HCT116 (cell line): Measurements from ENCODE around the gene RASGRF1. TPM values are rescaled to one million over a fixed set of nuclear protein-coding genes. Genes with fewer than 3 reads are reported as not detected.

ENCODE experiments used
- ATAC-seq: fragments of 200-7000 bp; cut with Tn5 transposase; 2 replicates; pipeline ENCODE4 v1.9.1; 2020; ENCODE audit warnings: mild to moderate bottlenecking, moderate library complexity
- BruUV-seq: library from RNA; stranded (reverse); fragments of 400-500 nt; replicated peaks from 2 replicates; lab custom pipeline; 2021; lab: Mats Ljungman, UMichigan
- CTCF ChIA-PET: fragments of 300-600 bp; sonication (Branson Sonifier 250); formaldehyde crosslinking; loops from one replicate; lab custom pipeline; 2021; ENCODE audit warnings: antibody characterized with exemption; lab: Charles Lee
- POLR2A ChIA-PET: fragments of 300-600, 350-600 bp; sonication (Branson Sonifier 250); formaldehyde crosslinking; loops from one replicate; lab custom pipeline; 2021; ENCODE audit warnings: antibody characterized with exemption; lab: Charles Lee
- RAD21 ChIA-PET, 2 experiments: fragments of 300-600 bp; sonication (Branson Sonifier 250); formaldehyde crosslinking; loops; one replicate each; lab custom pipeline; 2023; ENCODE audit warnings: low total read pairs in 2 of 2; ENCODE audit not compliant: uncharacterized antibody in 2 of 2, unreplicated experiment in 2 of 2, low non-redundant PET in 1 of 2; lab: Charles Lee
- DNase-seq: peaks from one replicate; pipeline ENCODE4 v3.0.0-alpha.2; 2010; ENCODE audit warnings: low read depth, low spot score
- H2AFZ ChIP-seq: fragments of 200-600 bp; shearing (Covaris generic), sonication (generic); 2 replicates; pipeline ENCODE4 v1.6.1; 2017; ENCODE audit warnings: low read depth, mixed run types, mixed read lengths, antibody characterized with exemption, low read length; ENCODE audit not compliant: poor library complexity, severe bottlenecking
- H3K27ac ChIP-seq: 2 replicates; pipeline ENCODE4 v1.5.1; 2012; ENCODE audit warnings: low read depth, low read length
- H3K27me3 ChIP-seq: fragments of 200-600 bp; sonication (generic); 2 replicates; pipeline ENCODE4 v1.6.1; 2016; ENCODE audit warnings: mixed run types, low read length, mixed read lengths; ENCODE audit not compliant: insufficient read depth
- H3K36me3 ChIP-seq, 2 experiments: fragments of 200-500 bp in 1 of 2; fragments of 200-600 bp in 1 of 2; sonication (Bioruptor generic) in 1 of 2; sonication (generic) in 1 of 2; 2 replicates each; pipeline versions ENCODE4 v1.5.1 to v1.6.1; 2014 to 2016; ENCODE audit warnings: low read length in 2 of 2, inconsistent platforms in 1 of 2, mixed read lengths in 1 of 2, mixed run types in 1 of 2; ENCODE audit not compliant: insufficient read depth in 2 of 2, control insufficient read depth in 1 of 2
- H3K4me1 ChIP-seq, 2 experiments: fragments of 200-600 bp in 1 of 2; sonication (generic) in 1 of 2; 2 replicates each; pipeline versions ENCODE4 v1.5.1 to v1.6.1; 2012 to 2017; ENCODE audit warnings: low read length in 2 of 2, inconsistent platforms in 1 of 2, mild to moderate bottlenecking in 1 of 2, mixed read lengths in 1 of 2, mixed run types in 1 of 2, moderate library complexity in 1 of 2; ENCODE audit not compliant: insufficient read depth in 2 of 2, control insufficient read depth in 1 of 2
- H3K4me2 ChIP-seq: fragments of 200-600 bp; sonication (generic); 2 replicates; pipeline ENCODE4 v1.6.1; 2017; ENCODE audit warnings: mixed run types, low read length, mixed read lengths
- H3K4me3 ChIP-seq, 2 experiments: fragments of 200-600 bp in 1 of 2; sonication (generic) in 1 of 2; replicated peaks in 1 of 2; 2 replicates each; pipeline ENCODE4 v1.5.1; 2011 to 2016; ENCODE audit warnings: low read length in 2 of 2, control low read depth in 1 of 2, low read depth in 1 of 2, mild to moderate bottlenecking in 1 of 2, mixed read lengths in 1 of 2, mixed run types in 1 of 2
- H3K79me2 ChIP-seq: fragments of 200-600 bp; sonication (generic); 2 replicates; pipeline ENCODE4 v1.6.1; 2017; ENCODE audit warnings: mild to moderate bottlenecking, mixed run types, low read length, moderate library complexity, mixed read lengths; ENCODE audit not compliant: insufficient read depth
- H3K9ac ChIP-seq: fragments of 200-600 bp; sonication (generic); 2 replicates; pipeline ENCODE4 v1.6.1; 2016; ENCODE audit warnings: low read length, mixed read lengths
- H3K9me2 ChIP-seq: fragments of 200-600 bp; sonication (generic), shearing (Covaris generic); 2 replicates; pipeline ENCODE4 v1.6.1; 2017; ENCODE audit warnings: mixed run types, mild to moderate bottlenecking, moderate library complexity; ENCODE audit not compliant: insufficient read depth
- H3K9me3 ChIP-seq, 2 experiments: fragments of 200-500 bp in 1 of 2; fragments of 200-600 bp in 1 of 2; sonication (Bioruptor generic) in 1 of 2; sonication (generic) in 1 of 2; 2 replicates each; pipeline ENCODE4 v1.6.1; 2014 to 2017; ENCODE audit warnings: low read length in 2 of 2, mixed read lengths in 2 of 2, inconsistent platforms in 1 of 2, low read depth in 1 of 2, mild to moderate bottlenecking in 1 of 2, mixed run types in 1 of 2, moderate library complexity in 1 of 2; ENCODE audit not compliant: control insufficient read depth in 1 of 2, insufficient read depth in 1 of 2
- H4K20me1 ChIP-seq: fragments of 200-600 bp; sonication (generic), shearing (Covaris generic); 2 replicates; pipeline ENCODE4 v1.6.1; 2017; ENCODE audit warnings: mixed run types, mild to moderate bottlenecking, moderate library complexity; ENCODE audit not compliant: insufficient read depth
- CBX3 ChIP-seq: IDR thresholded peaks from 2 replicates; pipeline ENCODE4 v1.6.1; 2012; ENCODE audit warnings: low read depth
- EGR1 ChIP-seq: IDR thresholded peaks from 2 replicates; pipeline ENCODE4 v1.6.1; 2012; ENCODE audit warnings: low read depth
- ELF1 ChIP-seq: IDR thresholded peaks from 2 replicates; pipeline ENCODE4 v1.6.1; 2012; ENCODE audit warnings: low read depth, borderline replicate concordance
- EZH2 ChIP-seq: fragments of 200-600 bp; sonication (generic); IDR thresholded peaks from 2 replicates; pipeline ENCODE4 v1.6.1; 2017; ENCODE audit warnings: antibody characterized with exemption, mixed run types
- EZH2phosphoT487 ChIP-seq: fragments of 200-600 bp; IDR thresholded peaks from 2 replicates; pipeline ENCODE4 v1.6.1; 2018; ENCODE audit warnings: antibody characterized with exemption, borderline replicate concordance
- JUND ChIP-seq: IDR thresholded peaks from 2 replicates; pipeline ENCODE4 v1.6.1; 2012
- POLR2A ChIP-seq: IDR thresholded peaks from 2 replicates; pipeline ENCODE4 v1.7.0; 2011; ENCODE audit warnings: borderline replicate concordance; ENCODE audit not compliant: insufficient read depth, insufficient read length; ENCODE audit errors: extremely low read depth
- POLR2AphosphoS5 ChIP-seq: IDR thresholded peaks from 2 replicates; pipeline ENCODE4 v1.6.1; 2011; ENCODE audit warnings: mild to moderate bottlenecking, low read depth, low read length, moderate library complexity
- RAD21 ChIP-seq: IDR thresholded peaks from 2 replicates; pipeline ENCODE4 v1.6.1; 2012; ENCODE audit warnings: low read depth, mild to moderate bottlenecking
- SIN3A ChIP-seq: IDR thresholded peaks from 2 replicates; pipeline ENCODE4 v1.6.1; 2012; ENCODE audit warnings: low read depth
- SP1 ChIP-seq: IDR thresholded peaks from 2 replicates; pipeline ENCODE4 v1.6.1; 2012; ENCODE audit warnings: low read depth
- SRF ChIP-seq: IDR thresholded peaks from 2 replicates; pipeline ENCODE4 v1.6.1; 2012; ENCODE audit warnings: low read depth
- TCF7L2 ChIP-seq: IDR thresholded peaks from 2 replicates; pipeline ENCODE4 v1.7.0; 2011; ENCODE audit warnings: borderline replicate concordance, inconsistent platforms; ENCODE audit not compliant: insufficient read depth, insufficient read length; ENCODE audit errors: extremely low read depth
- YY1 ChIP-seq: IDR thresholded peaks from 2 replicates; pipeline ENCODE4 v1.6.1; 2011; ENCODE audit warnings: low read length, low read depth, moderate library complexity, mild to moderate bottlenecking; ENCODE audit not compliant: insufficient replicate concordance; ENCODE audit errors: extremely low read depth
- ZBTB33 ChIP-seq: IDR thresholded peaks from 2 replicates; pipeline ENCODE4 v1.6.1; 2011; ENCODE audit warnings: mild to moderate bottlenecking, low read length, moderate library complexity; ENCODE audit not compliant: insufficient replicate concordance; ENCODE audit errors: extremely low read depth
- ZFX ChIP-seq: fragments of 450-650 bp; IDR thresholded peaks from 2 replicates; pipeline ENCODE4 v1.6.1; 2017
- ZNF274 ChIP-seq: fragments of 200-500 bp; sonication (Bioruptor generic); IDR thresholded peaks from 2 replicates; pipeline ENCODE4 v1.6.1; 2014; ENCODE audit warnings: mild to moderate bottlenecking, low read depth, low read length, inconsistent platforms
- intact Hi-C: fragments of 100-400 bp; cut with micrococcal nuclease; formaldehyde crosslinking; loops from 2 replicates; pipeline ENCODE4 v1.10.0; 2022
- total RNA-seq: library from RNA; stranded (reverse); gene quantifications from one replicate; pipeline ENCODE4 v1.2.1, GENCODE V29; 2021; ENCODE audit not compliant: unreplicated experiment
- TF ChIP-seq, protein P1 (sequence below): IDR thresholded peaks from 2 replicates; pipeline ENCODE4 v1.6.1; 2012; ENCODE audit warnings: low read depth

Gene RASGRF1
- total RNA-seq, 1 experiment from 2014 or later: 2.4 TPM

DNA sequence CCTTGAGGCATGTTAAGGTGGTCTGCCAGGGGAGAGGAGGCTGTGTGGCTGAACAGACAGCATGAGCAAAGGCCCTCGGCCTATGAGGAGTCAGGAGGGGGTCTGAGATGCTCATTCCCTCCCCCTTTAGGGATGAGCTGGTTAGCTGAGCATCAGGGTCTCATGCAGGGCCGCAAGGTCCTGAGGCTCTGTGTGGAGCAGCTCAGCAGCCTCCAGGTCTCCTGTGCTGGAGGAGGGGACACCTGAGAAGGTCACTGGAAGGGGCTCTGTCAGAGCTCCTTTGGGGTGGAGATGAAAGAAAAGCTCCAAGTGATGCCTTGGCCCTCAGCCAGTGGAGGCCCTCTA is 67.1 kb downstream of the RASGRF1 start:
- ChIA-PET RAD21 (no interaction called here), CTCF (interaction anchor here (2.1 kb wide), 1 partner anchor 161 kb away, joined by 5 read pairs; no protein-coding TSS in a partner anchor), POLR2A (no interaction called here)
- no peak overlapping the region for H3K27ac ChIP-seq
- H2AFZ ChIP-seq: no peak overlapping the region
- ATAC-seq (no peak), DNase-seq (no peak)
- H3K9ac ChIP-seq: no peak overlapping the region
- no peaks in the 10 kb centered on the region for H3K36me3 ChIP-seq
- no TSS peak for BruUV-seq
- no peaks in the 10 kb centered on the region for H3K27me3 ChIP-seq
- no peak overlapping the region for H3K4me3 ChIP-seq
- H3K9me3 ChIP-seq: 0 out of 4 replicates have a peak, but pooled peaks cover 0 to 5% of the 10 kb centered on the region in 2 experiments
- H3K4me2 ChIP-seq: no peak overlapping the region
- no peaks in the 10 kb centered on the region for H3K79me2 ChIP-seq
- H4K20me1 ChIP-seq: no peaks in the 10 kb centered on the region
- TF ChIP-seq CBX3 (no peak), SIN3A (no peak), ZBTB33 (no peak), POLR2AphosphoS5 (no peak), JUND (no peak), EZH2phosphoT487 (no peak), ELF1 (no peak), EZH2 (no peak), SP1 (no peak), YY1 (no peak), RAD21 (no peak), POLR2A (no peak), SRF (no peak), ZFX (no peak), TCF7L2 (no peak), EGR1 (no peak), ZNF274 (no peak)
- TF ChIP-seq, protein P1, sequence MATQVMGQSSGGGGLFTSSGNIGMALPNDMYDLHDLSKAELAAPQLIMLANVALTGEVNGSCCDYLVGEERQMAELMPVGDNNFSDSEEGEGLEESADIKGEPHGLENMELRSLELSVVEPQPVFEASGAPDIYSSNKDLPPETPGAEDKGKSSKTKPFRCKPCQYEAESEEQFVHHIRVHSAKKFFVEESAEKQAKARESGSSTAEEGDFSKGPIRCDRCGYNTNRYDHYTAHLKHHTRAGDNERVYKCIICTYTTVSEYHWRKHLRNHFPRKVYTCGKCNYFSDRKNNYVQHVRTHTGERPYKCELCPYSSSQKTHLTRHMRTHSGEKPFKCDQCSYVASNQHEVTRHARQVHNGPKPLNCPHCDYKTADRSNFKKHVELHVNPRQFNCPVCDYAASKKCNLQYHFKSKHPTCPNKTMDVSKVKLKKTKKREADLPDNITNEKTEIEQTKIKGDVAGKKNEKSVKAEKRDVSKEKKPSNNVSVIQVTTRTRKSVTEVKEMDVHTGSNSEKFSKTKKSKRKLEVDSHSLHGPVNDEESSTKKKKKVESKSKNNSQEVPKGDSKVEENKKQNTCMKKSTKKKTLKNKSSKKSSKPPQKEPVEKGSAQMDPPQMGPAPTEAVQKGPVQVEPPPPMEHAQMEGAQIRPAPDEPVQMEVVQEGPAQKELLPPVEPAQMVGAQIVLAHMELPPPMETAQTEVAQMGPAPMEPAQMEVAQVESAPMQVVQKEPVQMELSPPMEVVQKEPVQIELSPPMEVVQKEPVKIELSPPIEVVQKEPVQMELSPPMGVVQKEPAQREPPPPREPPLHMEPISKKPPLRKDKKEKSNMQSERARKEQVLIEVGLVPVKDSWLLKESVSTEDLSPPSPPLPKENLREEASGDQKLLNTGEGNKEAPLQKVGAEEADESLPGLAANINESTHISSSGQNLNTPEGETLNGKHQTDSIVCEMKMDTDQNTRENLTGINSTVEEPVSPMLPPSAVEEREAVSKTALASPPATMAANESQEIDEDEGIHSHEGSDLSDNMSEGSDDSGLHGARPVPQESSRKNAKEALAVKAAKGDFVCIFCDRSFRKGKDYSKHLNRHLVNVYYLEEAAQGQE: no peak
- intact Hi-C loops: no loop called here
- H3K9me2 ChIP-seq: no peaks in the 10 kb centered on the region
- H3K4me1 ChIP-seq: no peaks in the 10 kb centered on the region
